Activated CD4-positive, CD25-positive, alpha-beta regulatory T cell treated with anti-CD3 and anti-CD28 coated beads, Interleukin-2, amount 50 U/mL, for 16 hours (primary cell): ENCODE data around the gene TRIM73.
"Not testable (repeated sequence)": the region's sequence is repeated elsewhere in the genome, so short reads cannot be mapped to it uniquely, and the experiment has no call there.

Experiments used
- DNase-seq: peaks from one replicate; pipeline ENCODE4 v3.0.0-alpha.2; 2020; ENCODE audit warnings: low read depth, low spot score

TRIM73 gene

DNA sequence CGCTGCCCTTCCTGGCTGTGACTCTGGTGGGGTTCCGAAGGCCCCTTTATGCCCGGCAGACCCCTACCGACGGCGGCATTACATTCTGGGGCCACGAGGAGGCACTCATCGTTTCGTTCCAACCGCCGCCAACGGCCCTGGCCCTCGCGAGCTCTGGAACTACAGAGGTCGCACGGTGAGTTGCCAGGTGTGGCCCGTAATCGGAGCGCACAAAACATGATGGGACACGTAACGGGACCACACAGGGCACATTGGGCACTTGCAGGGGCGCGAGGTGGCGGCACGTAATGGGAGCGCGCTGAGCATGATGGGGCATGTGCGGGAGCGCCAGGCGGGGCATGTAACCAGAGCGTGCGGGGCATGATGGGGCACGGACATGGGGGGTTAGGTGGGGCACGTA lies at the start of gene TRIM73:
Gene TRIM73, plus strand, starts transcription at position 301 of the 400 bp plus-strand sequence. CDS start 3,305 bp downstream, outside the sequence.
- DNase-seq = not testable (repeated sequence)

DNA sequence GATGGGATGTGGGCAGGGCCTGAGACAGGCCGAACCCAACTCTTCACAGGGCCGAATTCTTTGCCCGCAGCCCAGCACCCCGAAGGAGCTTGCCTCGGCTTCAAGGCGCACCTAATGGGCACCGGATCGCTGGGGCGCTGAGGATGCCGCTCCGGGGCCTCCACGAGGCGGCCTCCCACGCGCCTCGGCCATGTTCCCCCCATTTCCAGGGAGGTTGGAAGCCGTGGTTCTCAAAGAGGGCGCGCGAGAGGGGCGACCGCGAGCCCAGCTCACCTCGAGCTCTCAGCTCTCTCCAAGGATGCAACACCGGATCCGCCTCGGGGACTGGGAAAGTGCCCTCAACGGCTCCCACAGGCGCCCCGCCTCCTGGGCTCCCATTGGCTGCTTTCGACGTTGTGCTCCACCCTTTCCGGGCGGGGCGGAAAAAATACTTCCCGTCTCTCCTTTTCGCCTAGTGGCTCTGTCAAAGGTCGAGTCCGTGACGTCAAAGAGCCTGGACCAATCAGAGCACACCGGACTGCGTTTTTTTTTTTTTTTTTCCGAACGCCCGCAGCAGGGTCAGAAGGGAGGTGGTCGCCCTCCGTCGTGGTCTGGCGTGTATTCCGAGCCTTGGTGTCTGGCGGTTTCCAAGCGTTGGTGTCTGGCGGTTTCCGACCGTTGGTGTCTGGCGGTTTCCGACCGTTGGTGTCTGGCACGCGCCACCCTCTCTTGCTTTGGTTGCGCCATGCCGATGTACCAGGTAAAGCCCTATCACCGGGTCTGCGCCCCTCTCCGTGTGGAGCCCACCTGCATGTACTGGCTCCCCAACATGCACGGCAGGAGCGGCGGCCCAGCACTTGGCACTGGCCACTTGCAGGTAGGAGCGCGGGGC lies 36.5 kb upstream of the TRIM73 start:
- not testable (repeated sequence) for DNase-seq

DNA sequence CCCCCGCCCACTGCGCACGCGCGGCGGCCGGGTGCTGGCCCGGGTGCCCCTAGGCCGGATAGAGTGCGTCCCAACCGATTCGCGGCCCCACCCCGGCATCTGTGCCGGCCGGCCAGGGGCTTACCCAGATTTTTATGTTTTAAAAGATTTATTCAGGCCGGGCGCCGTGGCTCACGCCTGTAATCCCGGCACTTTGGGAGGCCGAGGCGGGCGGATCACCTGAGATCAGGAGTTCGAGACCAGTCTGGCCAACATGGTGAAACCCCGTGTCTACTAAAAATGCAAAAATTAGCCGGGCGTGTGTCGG lies 35.9 kb upstream of the TRIM73 start:
- DNase-seq = not testable (repeated sequence)

DNA sequence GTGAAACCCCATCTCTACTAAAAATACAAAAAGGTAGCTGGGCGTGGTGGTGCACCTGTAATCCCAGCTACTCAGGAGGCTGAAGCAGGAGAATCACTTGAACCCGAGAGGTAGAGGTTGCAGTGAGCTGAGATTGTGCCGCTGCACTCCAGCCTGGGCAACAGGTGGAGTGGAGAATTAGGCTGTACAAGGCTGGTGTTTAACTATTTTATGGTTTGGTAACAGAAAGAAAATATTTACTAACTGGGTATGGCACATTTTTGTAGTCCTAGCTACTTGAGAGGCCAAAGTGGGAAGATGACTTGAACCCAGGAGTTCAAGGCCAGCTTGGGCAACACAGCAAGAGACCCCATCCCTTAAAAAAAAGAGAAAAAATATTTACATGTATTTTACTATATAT lies 31.4 kb upstream of the TRIM73 start:
- not testable (repeated sequence) for DNase-seq

DNA sequence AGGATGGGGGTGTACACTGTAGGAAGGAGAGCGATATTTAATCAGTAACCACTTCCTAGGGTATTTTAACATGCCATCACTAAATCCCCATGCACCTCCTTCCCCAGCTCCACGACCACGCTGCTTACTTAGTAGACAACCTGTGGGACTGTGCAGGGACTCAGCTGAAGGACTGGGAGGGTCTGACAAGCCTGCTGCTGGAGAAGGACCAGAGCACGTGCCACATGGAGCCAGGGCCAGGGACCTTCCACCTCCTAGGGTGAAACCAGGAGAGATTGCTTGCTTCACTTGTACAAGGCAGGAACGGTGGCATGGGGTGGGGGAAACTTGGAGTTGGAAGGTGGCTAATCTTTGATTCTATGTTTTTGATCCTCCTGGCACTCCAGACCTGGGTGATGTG lies 28.8 kb upstream of the TRIM73 start:
- not testable (repeated sequence) for DNase-seq

DNA sequence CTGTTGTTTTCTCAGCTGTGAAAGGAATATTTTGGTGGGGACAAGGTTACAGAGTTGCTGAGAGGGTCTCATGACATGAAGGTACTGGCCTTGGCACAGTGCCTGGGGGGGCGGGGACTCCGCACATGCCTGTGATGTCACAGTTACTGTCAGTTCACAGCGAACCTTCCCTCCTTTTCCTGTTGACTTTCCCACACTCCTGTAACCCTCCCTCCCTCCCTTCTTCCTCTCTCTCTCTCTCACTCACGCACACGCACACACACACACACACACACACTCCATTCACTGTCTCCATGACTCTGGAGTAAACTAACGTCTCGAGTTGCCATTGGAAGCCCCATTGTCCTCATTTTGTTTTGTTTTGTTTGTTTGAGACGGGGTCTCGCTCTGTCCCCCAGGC lies 28.1 kb upstream of the TRIM73 start:
- DNase-seq = not testable (repeated sequence)

DNA sequence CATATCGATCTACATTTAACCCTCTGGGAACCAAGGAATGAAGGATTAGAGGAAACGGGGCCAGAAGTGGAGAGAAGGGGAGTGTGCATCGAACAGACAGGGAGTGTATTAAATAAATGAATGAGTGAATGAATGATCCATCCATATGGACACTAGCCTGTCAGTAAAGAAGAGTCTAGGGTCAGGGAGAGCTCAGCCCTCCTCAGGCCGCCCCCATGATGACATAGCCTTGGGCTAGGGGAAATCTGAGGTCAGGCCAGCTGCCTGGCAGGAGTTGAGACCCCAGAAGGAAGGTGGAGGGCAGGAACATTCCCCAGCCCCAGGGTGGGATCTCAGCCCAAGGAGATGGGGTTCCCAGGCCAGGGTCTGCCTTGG lies 21.3 kb upstream of the TRIM73 start:
- DNase-seq = not testable (repeated sequence)

GRCh38 chr7:75374519-75375317 lies 20.7 kb upstream of the TRIM73 start:
- DNase-seq = not testable (repeated sequence)

GRCh38 chr7:75393194-75393593 lies 2.2 kb upstream of the TRIM73 start:
- DNase-seq = not testable (repeated sequence)

DNA sequence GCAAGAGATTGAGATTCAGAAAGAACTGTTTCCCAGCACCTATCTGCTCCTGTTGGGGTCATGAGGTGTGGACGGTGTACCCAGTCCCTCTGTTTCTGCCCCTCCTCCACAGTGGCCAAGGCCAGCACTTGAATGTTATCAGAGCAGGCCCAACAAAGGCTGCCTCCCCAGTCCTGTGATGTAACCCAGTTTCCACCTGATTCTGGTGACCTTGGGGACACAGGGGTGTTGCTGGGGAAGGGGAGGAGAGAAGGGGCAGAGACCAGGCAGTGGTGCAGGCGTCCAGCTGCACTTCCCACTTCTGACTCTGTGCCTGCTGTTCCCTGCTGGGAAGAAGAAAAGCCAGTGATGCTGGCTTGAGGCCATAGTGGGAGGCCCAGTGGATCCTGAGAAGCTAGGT lies 2.4 kb downstream of the TRIM73 start:
- not testable (repeated sequence) for DNase-seq

- not testable (repeated sequence) for DNase-seq
Observed at GRCh38 chr7:75398771-75399700, 3.6 kb downstream of the TRIM73 start.

- not testable (repeated sequence) for DNase-seq
Observed at GRCh38 chr7:75400575-75400974, 5.1 kb downstream of the TRIM73 start.

DNA sequence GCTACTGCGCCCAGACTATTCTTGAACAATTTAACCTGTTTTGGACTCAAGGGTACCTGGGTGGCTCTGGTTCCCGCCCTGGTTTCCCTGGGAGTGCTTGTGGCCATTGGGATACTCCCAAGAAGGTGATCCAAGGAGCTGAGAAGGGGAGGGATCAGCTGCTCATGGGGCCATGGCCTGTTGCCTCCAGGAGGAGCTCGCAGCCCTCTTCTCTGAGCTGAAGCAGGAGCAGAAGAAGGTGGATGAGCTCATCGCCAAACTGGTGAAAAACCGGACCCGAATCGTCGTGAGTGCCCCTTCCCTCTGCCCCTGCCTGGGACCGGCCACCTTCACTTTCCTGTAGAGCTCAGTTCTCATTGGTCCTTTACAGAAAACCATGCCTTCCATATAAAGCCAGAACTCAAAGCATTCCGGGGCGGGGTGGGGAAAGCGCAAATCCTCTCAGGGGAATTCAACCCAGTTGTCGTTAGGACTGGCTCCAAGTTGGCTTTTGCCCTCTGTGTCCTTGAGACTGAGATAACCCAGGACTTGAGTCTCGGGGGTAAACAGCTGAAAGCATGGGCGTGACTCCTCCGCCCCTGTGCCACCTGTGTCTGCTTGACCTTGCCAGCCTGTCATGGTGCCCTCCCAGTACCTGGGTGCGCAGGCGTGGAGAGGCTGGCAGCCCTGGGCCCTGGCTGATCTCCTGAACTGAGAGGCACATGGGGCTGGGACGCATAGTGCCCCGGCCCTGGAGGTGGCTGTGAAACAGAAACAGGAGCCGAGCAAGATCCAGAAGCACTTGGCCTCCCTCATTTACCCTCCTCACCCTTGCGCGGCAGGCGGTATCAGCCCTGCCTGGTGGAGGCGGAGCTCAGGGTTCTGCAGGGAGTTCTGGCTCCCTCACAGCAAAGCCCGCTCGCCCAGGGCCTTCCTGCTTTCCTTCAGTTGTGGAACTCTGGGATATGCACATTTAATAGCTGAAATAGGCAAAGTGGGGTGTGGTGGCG lies 8.3 kb downstream of the TRIM73 start:
- DNase-seq = not testable (repeated sequence)

DNA sequence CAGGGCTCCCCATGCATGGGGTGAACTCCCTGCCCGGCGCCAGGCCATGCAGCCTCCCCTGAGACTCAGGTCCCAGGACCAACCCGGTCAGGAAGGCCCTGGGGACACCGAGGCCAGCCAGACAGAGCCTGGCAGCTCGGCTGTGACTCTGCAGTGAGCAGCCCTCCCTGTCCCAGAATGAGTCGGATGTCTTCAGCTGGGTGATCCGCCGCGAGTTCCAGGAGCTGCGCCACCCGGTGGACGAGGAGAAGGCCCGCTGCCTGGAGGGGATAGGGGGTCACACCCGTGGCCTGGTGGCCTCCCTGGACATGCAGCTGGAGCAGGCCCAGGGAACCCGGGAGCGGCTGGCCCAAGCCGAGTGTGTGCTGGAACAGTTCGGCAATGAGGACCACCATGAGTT lies 9.2 kb downstream of the TRIM73 start:
- DNase-seq = not testable (repeated sequence)

DNA sequence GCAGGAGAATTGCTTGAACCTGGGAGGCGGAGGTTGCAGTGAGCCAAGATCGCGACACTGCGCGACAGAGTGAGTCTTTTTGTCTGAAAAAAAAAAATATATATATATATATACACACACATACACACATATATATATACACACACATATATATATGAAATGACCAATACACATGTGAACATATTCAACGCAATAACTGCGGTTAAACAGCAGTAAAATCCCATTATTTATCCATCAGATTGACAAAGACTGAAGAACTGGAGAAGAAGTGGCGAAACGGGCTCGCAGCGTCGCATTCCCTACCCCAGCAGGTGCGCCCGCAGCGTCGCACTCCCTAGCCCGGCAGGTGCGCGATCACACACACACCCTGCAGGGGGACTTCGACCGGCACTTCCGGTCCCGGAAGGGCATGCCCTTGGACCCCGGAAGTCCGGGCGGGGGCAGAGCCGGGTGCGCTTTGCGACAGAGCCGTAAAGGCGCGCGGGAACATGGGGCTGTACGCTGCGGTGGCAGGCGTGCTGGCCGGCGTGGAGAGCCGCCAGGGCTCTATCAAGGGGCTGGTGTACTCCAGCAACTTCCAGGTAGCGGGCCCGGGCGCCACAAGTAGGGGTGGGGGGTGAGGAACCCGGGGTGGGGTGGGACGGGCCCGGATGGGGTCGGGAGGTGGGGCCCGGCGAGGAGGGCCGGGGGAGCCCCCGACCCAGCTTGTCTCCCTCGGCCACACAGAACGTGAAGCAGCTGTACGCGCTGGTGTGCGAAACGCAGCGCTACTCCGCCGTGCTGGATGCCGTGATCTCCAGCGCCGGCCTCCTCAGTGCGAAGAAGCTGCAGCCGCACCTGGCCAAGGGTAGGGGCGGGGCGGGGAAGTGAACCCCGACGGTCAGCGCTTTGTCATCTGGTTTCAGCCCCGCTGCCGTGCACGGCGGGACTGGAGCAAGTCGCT lies 14.7 kb downstream of the TRIM73 start:
- not testable (repeated sequence) for DNase-seq

DNA sequence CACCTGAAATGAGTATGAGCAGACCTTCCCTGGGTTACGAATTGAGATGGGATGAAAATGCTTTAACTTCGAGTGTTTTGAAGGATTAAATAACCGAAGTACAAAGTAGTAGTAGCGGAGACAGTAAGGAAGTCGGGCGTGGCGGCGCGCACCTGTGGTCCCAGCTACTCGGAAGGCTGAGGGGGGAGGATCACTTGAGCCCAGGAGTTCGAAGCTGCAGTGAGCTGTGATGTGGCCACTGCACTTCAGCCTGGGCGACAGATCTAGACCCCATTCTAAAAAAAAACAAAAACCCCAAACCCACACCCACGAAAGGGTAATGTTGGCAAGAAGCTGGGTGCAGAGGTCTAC lies 15.4 kb downstream of the TRIM73 start:
- not testable (repeated sequence) for DNase-seq

GRCh38 chr7:75414204-75414603 lies 18.8 kb downstream of the TRIM73 start:
- not testable (repeated sequence) for DNase-seq

DNA sequence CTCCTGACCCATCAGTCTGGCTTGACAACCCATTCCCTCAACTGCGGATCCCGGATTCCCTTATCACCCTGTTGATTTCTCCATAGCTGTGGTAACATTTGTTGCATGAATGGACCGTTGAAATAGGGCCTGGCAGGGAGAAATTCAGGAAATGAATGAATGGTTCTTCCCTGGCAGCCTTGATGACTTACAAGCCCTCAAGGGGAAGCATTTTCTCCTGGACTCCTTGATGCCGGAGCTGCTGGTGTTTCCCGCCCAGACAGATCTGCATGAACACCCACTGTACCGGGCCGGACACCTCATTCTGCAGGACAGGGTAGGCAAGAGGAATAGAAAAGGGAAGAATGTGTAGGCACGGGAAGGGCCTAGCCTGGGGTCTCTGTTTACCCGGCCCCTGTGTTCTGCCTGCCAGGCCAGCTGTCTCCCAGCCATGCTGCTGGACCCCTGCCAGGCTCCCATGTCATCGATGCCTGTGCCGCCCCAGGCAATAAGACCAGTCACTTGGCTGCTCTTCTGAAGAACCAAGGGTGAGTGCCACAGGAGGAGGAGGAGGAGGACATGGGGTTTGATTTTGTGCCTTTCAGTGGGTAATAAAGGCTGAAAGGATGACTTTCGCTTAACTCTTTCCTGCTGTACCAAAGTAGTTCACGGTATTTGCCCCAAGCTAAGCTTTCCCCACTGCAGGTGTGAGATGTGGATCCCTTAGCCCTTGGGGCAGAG lies 19.4 kb downstream of the TRIM73 start:
- not testable (repeated sequence) for DNase-seq

DNA sequence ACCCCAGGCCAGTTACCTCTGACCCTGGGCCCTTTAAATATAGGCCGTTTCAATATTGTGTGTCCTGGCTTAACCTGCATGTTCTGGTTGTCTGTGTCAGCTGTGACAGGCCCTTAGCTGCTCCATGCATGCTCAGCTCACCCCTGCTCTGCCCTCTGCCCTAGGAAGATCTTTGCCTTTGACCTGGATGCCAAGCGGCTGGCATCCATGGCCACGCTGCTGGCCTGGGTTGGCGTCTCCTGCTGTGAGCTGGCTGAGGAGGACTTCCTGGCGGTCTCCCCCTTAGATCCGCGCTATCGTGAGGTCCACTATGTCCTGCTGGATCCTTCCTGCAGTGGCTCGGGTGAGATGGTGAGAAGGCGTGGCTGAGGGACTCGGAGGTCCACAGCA lies 20.0 kb downstream of the TRIM73 start:
- not testable (repeated sequence) for DNase-seq
